H1 (cell line): Measurements from ENCODE around the gene ADARB2. TPM values are rescaled to one million over a fixed set of nuclear protein-coding genes. Genes with fewer than 3 reads are reported as not detected.

Experiments
- CTCF ChIA-PET: fragments of 300-600 bp; sonication (Branson Sonifier 250); formaldehyde crosslinking; loops from one replicate; lab custom pipeline; 2021; ENCODE audit not compliant: partially characterized antibody; lab: Charles Lee
- POLR2A ChIA-PET: fragments of 300-600 bp; sonication (Branson Sonifier 250); formaldehyde crosslinking; loops from one replicate; lab custom pipeline; 2021; ENCODE audit warnings: inconsistent platforms; ENCODE audit not compliant: partially characterized antibody; lab: Charles Lee
- DNase-seq, 2 experiments: peaks; one replicate each; pipeline versions ENCODE4 v3.0.0 to v3.0.0-alpha.2; 2010 to 2022; ENCODE audit warnings: low spot score in 2 of 2, low read depth in 1 of 2, mixed read lengths in 1 of 2
- FAIRE-seq: peaks from 2 replicates; lab custom pipeline; 2011; peaks lifted over from hg19 to GRCh38; lab: Jason Lieb, UNC
- H2AFZ ChIP-seq: 2 replicates; pipeline ENCODE4 v1.8.1; 2012; ENCODE audit warnings: low read length, inconsistent platforms
- H2AK5ac ChIP-seq: 2 replicates; pipeline ENCODE4 v1.6.1; 2013; ENCODE audit warnings: low read depth, low read length
- H2BK120ac ChIP-seq: replicated peaks from 2 replicates; pipeline ENCODE3; 2013; ENCODE audit warnings: low read depth, low read length, inconsistent platforms
- H2BK12ac ChIP-seq: 2 replicates; pipeline ENCODE4 v1.6.1; 2013; ENCODE audit warnings: low read depth, low read length
- H2BK15ac ChIP-seq: 2 replicates; pipeline ENCODE4 v1.6.1; 2013; ENCODE audit warnings: low read length
- H2BK20ac ChIP-seq: 2 replicates; pipeline ENCODE4 v1.6.1; 2013; ENCODE audit warnings: low read length
- H2BK5ac ChIP-seq: 2 replicates; pipeline ENCODE4 v1.6.1; 2013; ENCODE audit warnings: low read depth, low read length
- H3K14ac ChIP-seq: 2 replicates; pipeline ENCODE4 v1.6.1; 2013; ENCODE audit warnings: inconsistent platforms; ENCODE audit not compliant: insufficient read length
- H3K18ac ChIP-seq: 2 replicates; pipeline ENCODE4 v1.6.1; 2013; ENCODE audit warnings: low read length; ENCODE audit errors: extremely low read depth
- H3K23ac ChIP-seq: 2 replicates; pipeline ENCODE4 v1.6.1; 2013; ENCODE audit warnings: inconsistent platforms; ENCODE audit not compliant: insufficient read length
- H3K23me2 ChIP-seq: 2 replicates; pipeline ENCODE4 v1.6.1; 2013; ENCODE audit warnings: low read depth, low read length
- H3K27ac ChIP-seq: 2 replicates; pipeline ENCODE4 v1.6.1; 2011; ENCODE audit warnings: low read depth, low read length, inconsistent platforms
- H3K27me3 ChIP-seq, 4 experiments: replicated peaks in 1 of 4; 1 replicate in 1 of 4; 2 replicates in 3 of 4; pipeline versions ENCODE4 v1.6.1 to v1.8.1; 2011 to 2013; ENCODE audit warnings: low read length in 3 of 4, mild to moderate bottlenecking in 3 of 4, inconsistent platforms in 2 of 4, mixed read lengths in 2 of 4, moderate library complexity in 1 of 4; ENCODE audit not compliant: control insufficient read depth in 3 of 4, insufficient read depth in 3 of 4; ENCODE audit errors: extremely low read depth in 1 of 4
- H3K36me3 ChIP-seq, 4 experiments: 2 replicates each; pipeline versions ENCODE4 v1.6.1 to v1.8.1; 2011 to 2013; ENCODE audit warnings: mild to moderate bottlenecking in 4 of 4, low read length in 3 of 4, moderate library complexity in 2 of 4, control low read depth in 1 of 4, inconsistent platforms in 1 of 4; ENCODE audit not compliant: insufficient read depth in 4 of 4, control insufficient read depth in 2 of 4
- H3K4ac ChIP-seq: replicated peaks from 2 replicates; pipeline ENCODE3; 2013; ENCODE audit warnings: low read length, low read depth, mixed read lengths, inconsistent platforms; ENCODE audit not compliant: insufficient read length
- H3K4me1 ChIP-seq, 4 experiments: replicated peaks in 1 of 4; 1 replicate in 1 of 4; 2 replicates in 3 of 4; pipeline versions ENCODE4 v1.6.1 to v1.8.1; 2011 to 2013; ENCODE audit warnings: low read length in 3 of 4, inconsistent platforms in 2 of 4, mixed read lengths in 1 of 4; ENCODE audit not compliant: insufficient read depth in 4 of 4, control insufficient read depth in 3 of 4
- H3K4me2 ChIP-seq, 2 experiments: 2 replicates each; pipeline versions ENCODE4 v1.6.1 to v1.8.1; 2011 to 2013; ENCODE audit warnings: low read depth in 2 of 2, low read length in 2 of 2, control low read depth in 1 of 2, inconsistent platforms in 1 of 2, mild to moderate bottlenecking in 1 of 2; ENCODE audit not compliant: insufficient read depth in 1 of 2
- H3K4me3 ChIP-seq, 4 experiments: fragments of 200-600, 300-600 bp in 1 of 4; sonication (generic), shearing (Covaris generic), sonication (Bioruptor Twin) in 1 of 4; 2 replicates each; pipeline versions ENCODE4 v1.5.1 to v1.8.1; 2011 to 2016; ENCODE audit warnings: low read length in 4 of 4, low read depth in 3 of 4, control low read depth in 2 of 4, inconsistent platforms in 2 of 4, mild to moderate bottlenecking in 2 of 4, mixed read lengths in 1 of 4, moderate library complexity in 1 of 4; ENCODE audit not compliant: insufficient read depth in 2 of 4; ENCODE audit errors: extremely low read depth in 1 of 4
- H3K56ac ChIP-seq: replicated peaks from 2 replicates; pipeline ENCODE3; 2013; ENCODE audit warnings: low read depth, mild to moderate bottlenecking, mixed read lengths, low read length, inconsistent platforms; ENCODE audit not compliant: insufficient read length
- H3K79me1 ChIP-seq: 2 replicates; pipeline ENCODE4 v1.6.1; 2013; ENCODE audit warnings: low read depth, low read length, control low read depth
- H3K79me2 ChIP-seq, 2 experiments: 2 replicates each; pipeline versions ENCODE4 v1.6.1 to v1.8.1; 2012 to 2013; ENCODE audit warnings: low read length in 2 of 2, mild to moderate bottlenecking in 2 of 2, inconsistent platforms in 1 of 2; ENCODE audit not compliant: insufficient read depth in 2 of 2, control insufficient read depth in 1 of 2
- H3K9ac ChIP-seq, 4 experiments: replicated peaks in 1 of 4; 1 replicate in 1 of 4; 2 replicates in 3 of 4; pipeline versions ENCODE4 v1.6.1 to v1.8.1; 2011 to 2013; ENCODE audit warnings: low read depth in 3 of 4, low read length in 3 of 4, control low read depth in 2 of 4, mild to moderate bottlenecking in 2 of 4, moderate library complexity in 2 of 4, inconsistent platforms in 1 of 4; ENCODE audit errors: extremely low read depth in 1 of 4
- H3K9me3 ChIP-seq, 2 experiments: 2 replicates each; pipeline versions ENCODE4 v1.6.1 to v1.8.1; 2012 to 2013; ENCODE audit warnings: mild to moderate bottlenecking in 2 of 2, moderate library complexity in 2 of 2, control low read depth in 1 of 2, inconsistent platforms in 1 of 2, low read depth in 1 of 2, low read length in 1 of 2, mixed read lengths in 1 of 2; ENCODE audit not compliant: insufficient read depth in 2 of 2
- H4K20me1 ChIP-seq, 2 experiments: replicated peaks in 1 of 2; 2 replicates each; pipeline versions ENCODE3 to v1.8.1; 2011 to 2013; ENCODE audit warnings: inconsistent platforms in 2 of 2, low read length in 2 of 2, mild to moderate bottlenecking in 1 of 2; ENCODE audit not compliant: insufficient read depth in 2 of 2, control insufficient read depth in 1 of 2
- H4K5ac ChIP-seq: 2 replicates; pipeline ENCODE4 v1.6.1; 2013; ENCODE audit warnings: low read length, low read depth, mixed read lengths, inconsistent platforms; ENCODE audit not compliant: insufficient read length
- H4K8ac ChIP-seq: 2 replicates; pipeline ENCODE4 v1.8.0; 2013; ENCODE audit warnings: mild to moderate bottlenecking, moderate library complexity, low read length, inconsistent platforms; ENCODE audit not compliant: insufficient read depth; ENCODE audit errors: extremely low read depth
- H4K91ac ChIP-seq: replicated peaks from 2 replicates; pipeline ENCODE3; 2013; ENCODE audit warnings: low read length, mixed read lengths, inconsistent platforms; ENCODE audit not compliant: insufficient read length
- E2F6 ChIP-seq: IDR thresholded peaks from 2 replicates; pipeline ENCODE4 v1.6.1; 2012; ENCODE audit warnings: inconsistent platforms
- POLR2A ChIP-seq, 2 experiments: IDR thresholded peaks; 1 replicate in 1 of 2; 2 replicates in 1 of 2; pipeline ENCODE4 v1.6.1; 2011; ENCODE audit warnings: low read depth in 2 of 2, low read length in 2 of 2, mild to moderate bottlenecking in 2 of 2; ENCODE audit errors: control extremely low read depth in 1 of 2
- RBBP5 ChIP-seq: IDR thresholded peaks from 2 replicates; pipeline ENCODE4 v1.7.1; 2012; ENCODE audit warnings: low read depth, mild to moderate bottlenecking, inconsistent platforms, low read length, moderate library complexity, borderline replicate concordance
- WGBS, 2 experiments: shearing (Covaris generic) in 1 of 2; methylation state at CpG; one replicate each; pipeline versions ENCODE4 v1.1.6 to v1.1.7; 2013 to 2015; ENCODE audit warnings: low lambda C conversion rate in 2 of 2, mixed read lengths in 2 of 2, inconsistent platforms in 1 of 2, low coverage in 1 of 2, missing lambda C conversion rate in 1 of 2; ENCODE audit not compliant: insufficient replicate concordance in 2 of 2, insufficient coverage in 1 of 2, insufficient read length in 1 of 2; ENCODE audit errors: extremely low coverage in 1 of 2, missing lambda C conversion rate in 1 of 2; 5-methylcytosine and 5-hydroxymethylcytosine counted together
- polyA plus RNA-seq, 7 experiments: library from polyadenylated mRNA; depleted of rRNA in 3 of 7; stranded (reverse) in 5 of 7; unstranded in 2 of 7; fragments of >200 nt in 5 of 7; fragments of 200-250 nt in 2 of 7; gene quantifications; 1 replicate in 5 of 7; 2 replicates in 1 of 7; 4 replicates in 1 of 7; pipeline versions ENCODE4 v1.2.1 to v1.2.3, GENCODE V29; 2011 to 2013; ENCODE audit warnings: missing spikeins in 2 of 7, mixed read lengths in 2 of 7
- total RNA-seq: library from RNA; stranded (reverse); fragmentation: NEBNext Ultra II Directional; extraction: Animal tissue kit (Norgen Biotek cat#: 25700); gene quantifications from 2 replicates; pipeline ENCODE4 v1.2.1, GENCODE V29; 2021

Gene ADARB2
- total and polyA plus RNA-seq, 2 of the 8 experiments (the other 6 are each of a cell fraction or from before 2014, with no cell fraction given): 2.2 to 2.8 TPM

GRCh38 chr10:1249142-1249920 is 488.0 kb downstream of the ADARB2 start:
- Histone ChIP-seq H3K27ac (no peak overlapping the region), H3K14ac (no peak overlapping the region), H2BK5ac (no peak overlapping the region), H4K8ac (no peak overlapping the region), H2BK20ac (no peak overlapping the region), H3K79me1 (no peaks in the 10 kb centered on the region), H2BK15ac (no peak overlapping the region), H4K91ac (no peak overlapping the region), H3K4me1 (no peaks in the 10 kb centered on the region; a peak in 1 of 7 replicates), H3K18ac (no peak overlapping the region), H3K79me2 (no peaks in the 10 kb centered on the region), H2AFZ (no peak overlapping the region), H2AK5ac (no peak overlapping the region), H3K36me3 (no peaks in the 10 kb centered on the region), H2BK12ac (no peak overlapping the region), H3K9me3 (no peaks in the 10 kb centered on the region), H4K20me1 (no peaks in the 10 kb centered on the region), H3K4ac (no peak overlapping the region), H3K9ac (no peak overlapping the region), H3K27me3 (no peaks in the 10 kb centered on the region), H3K4me2 (no peak overlapping the region), H2BK120ac (no peak overlapping the region), H3K56ac (no peak overlapping the region), H3K23me2 (peaks cover 2% of the 10 kb centered on the region; the same call in 1 of the 2 replicates), H3K4me3 (no peak overlapping the region), H3K23ac (no peak overlapping the region), H4K5ac (no peak overlapping the region)
- no peak for DNase-seq
- no peak for TF ChIP-seq POLR2A (IDR thresholded peaks at IDR 0.05; ENCODE audit: control extremely low read depth in 1 of 2, low read depth in 2 of 2, low read length in 2 of 2)
- no peak for TF ChIP-seq RBBP5
- no peak for TF ChIP-seq E2F6
- no peak for FAIRE-seq
- ChIA-PET CTCF (interaction anchor here (1.7 kb wide), 1 partner anchor 120 kb away, joined by 4 read pairs; no protein-coding TSS in a partner anchor), POLR2A (no interaction called here)
- 87% methylated on average over 7 of the region's 7 CpGs; no CpG with 5 or more reads in 1 of the 2 experiments for WGBS, 2 experiments
